GM12801 (cell line): ENCODE measurements around the gene NKTR.

Experiments
- TF ChIP-seq, protein P1 (sequence below): IDR thresholded peaks from one replicate; pipeline ENCODE4 v1.5.1; 2011; ENCODE audit warnings: control low read depth; ENCODE audit not compliant: insufficient read length; ENCODE audit errors: extremely low read depth

NKTR gene

DNA sequence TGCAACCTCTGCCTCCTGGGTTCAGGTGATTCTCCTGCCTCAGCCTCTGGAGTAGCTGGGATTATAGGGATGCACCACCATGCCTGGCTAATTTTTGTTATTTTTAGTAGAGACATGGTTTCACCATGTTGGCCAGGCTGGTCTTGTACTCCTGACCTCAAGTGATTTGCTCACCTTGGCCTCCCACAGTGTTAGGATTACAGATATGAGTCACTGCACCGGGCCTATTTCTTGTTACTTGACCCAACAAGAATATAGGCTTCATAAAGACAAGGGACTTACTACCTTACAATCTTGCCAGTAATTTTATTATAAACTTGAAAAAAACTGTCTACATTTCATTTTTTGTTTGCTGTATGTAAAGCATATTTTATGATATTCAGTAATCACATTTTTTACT, 31.7 kb downstream of the NKTR start:
- TF ChIP-seq, protein P1, sequence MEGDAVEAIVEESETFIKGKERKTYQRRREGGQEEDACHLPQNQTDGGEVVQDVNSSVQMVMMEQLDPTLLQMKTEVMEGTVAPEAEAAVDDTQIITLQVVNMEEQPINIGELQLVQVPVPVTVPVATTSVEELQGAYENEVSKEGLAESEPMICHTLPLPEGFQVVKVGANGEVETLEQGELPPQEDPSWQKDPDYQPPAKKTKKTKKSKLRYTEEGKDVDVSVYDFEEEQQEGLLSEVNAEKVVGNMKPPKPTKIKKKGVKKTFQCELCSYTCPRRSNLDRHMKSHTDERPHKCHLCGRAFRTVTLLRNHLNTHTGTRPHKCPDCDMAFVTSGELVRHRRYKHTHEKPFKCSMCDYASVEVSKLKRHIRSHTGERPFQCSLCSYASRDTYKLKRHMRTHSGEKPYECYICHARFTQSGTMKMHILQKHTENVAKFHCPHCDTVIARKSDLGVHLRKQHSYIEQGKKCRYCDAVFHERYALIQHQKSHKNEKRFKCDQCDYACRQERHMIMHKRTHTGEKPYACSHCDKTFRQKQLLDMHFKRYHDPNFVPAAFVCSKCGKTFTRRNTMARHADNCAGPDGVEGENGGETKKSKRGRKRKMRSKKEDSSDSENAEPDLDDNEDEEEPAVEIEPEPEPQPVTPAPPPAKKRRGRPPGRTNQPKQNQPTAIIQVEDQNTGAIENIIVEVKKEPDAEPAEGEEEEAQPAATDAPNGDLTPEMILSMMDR, result no peak

- TF ChIP-seq, protein P1, result no peak
Observed at GRCh38 chr3:42633544-42633943, 33.1 kb downstream of the NKTR start.

DNA sequence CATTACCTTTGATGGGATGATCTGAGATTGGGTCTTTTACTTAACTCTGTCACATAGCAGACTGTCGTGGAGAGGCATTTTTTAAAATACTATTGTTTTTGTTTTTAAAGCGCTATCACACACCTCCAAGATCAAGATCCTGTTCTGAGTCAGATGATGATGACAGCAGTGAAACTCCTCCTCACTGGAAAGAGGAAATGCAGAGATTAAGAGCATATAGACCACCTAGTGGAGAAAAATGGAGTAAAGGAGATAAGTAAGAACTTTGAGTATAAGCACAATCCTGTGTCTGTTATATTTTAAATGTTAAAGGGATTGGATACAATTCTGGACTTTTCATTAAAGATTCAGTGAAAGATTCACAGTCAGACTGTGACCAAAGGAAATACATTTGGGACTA, 34.6 kb downstream of the NKTR start:
- TF ChIP-seq, protein P1, result no peak

- TF ChIP-seq, protein P1, result no peak
Observed at GRCh38 chr3:42637001-42637400, 36.5 kb downstream of the NKTR start.

DNA sequence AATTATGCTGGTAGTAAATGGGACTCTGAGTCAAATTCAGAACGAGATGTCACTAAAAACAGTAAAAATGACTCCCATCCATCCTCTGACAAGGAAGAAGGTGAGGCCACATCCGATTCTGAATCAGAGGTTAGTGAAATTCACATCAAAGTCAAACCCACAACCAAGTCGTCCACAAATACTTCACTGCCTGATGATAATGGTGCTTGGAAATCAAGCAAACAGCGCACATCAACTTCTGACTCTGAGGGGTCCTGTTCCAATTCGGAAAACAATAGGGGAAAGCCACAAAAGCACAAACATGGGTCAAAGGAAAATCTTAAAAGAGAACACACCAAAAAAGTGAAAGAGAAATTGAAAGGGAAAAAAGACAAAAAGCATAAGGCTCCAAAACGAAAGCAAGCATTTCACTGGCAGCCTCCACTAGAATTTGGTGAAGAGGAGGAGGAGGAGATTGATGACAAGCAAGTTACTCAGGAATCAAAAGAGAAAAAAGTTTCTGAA, 37.9 kb downstream of the NKTR start:
- TF ChIP-seq, protein P1, result no peak

- TF ChIP-seq, protein P1, result no peak
Observed at GRCh38 chr3:42639192-42639591, 38.7 kb downstream of the NKTR start.

- TF ChIP-seq, protein P1, result no peak
Observed at GRCh38 chr3:42640129-42640528, 39.6 kb downstream of the NKTR start.
